OCI-LY3 (cell line): ENCODE data around the gene USP17L26.
"Not testable (repeated sequence)": the region's sequence is repeated elsewhere in the genome, so short reads cannot be mapped to it uniquely, and the experiment has no call there.

ENCODE experiments used
- CTCF ChIP-seq: fragments of 200-600, 300-600 bp; sonication (generic); IDR thresholded peaks from 2 replicates; pipeline ENCODE4 v1.5.1; 2014; ENCODE audit warnings: antibody characterized with exemption, low read length, low read depth
- EZH2phosphoT487 ChIP-seq: fragments of 200-600 bp; shearing (Covaris generic); IDR thresholded peaks from 2 replicates; pipeline ENCODE4 v1.6.1; 2018; ENCODE audit warnings: antibody characterized with exemption, mixed run types, low read depth

GRCh38 chr4:9353338-9353737 is 18.9 kb downstream of the USP17L26 start, which contains the start of gene USP17L29:
- TF ChIP-seq EZH2phosphoT487, CTCF: not testable (repeated sequence)
